Mesenchymal stem cell (in vitro differentiated cells and primary cell): Measurements from ENCODE around the gene HOMER2.
A peak's percentile ranks its signal among the peaks of the same experiment; 100 is the strongest.

Experiments used
- DNase-seq: peaks from one replicate; pipeline ENCODE4 v3.0.0-alpha.2; 2013
- H2AFZ ChIP-seq: one replicate; pipeline ENCODE4 v1.6.1; 2013; ENCODE audit warnings: low read depth, mild to moderate bottlenecking, control low read depth, inconsistent platforms, low read length, moderate library complexity
- H2AK5ac ChIP-seq: 2 replicates; pipeline ENCODE4 v1.6.1; 2013; ENCODE audit warnings: low read length, moderate library complexity, mild to moderate bottlenecking, inconsistent platforms; ENCODE audit not compliant: severe bottlenecking
- H2BK120ac ChIP-seq: one replicate; pipeline ENCODE4 v1.6.1; 2013; ENCODE audit warnings: low read depth, mild to moderate bottlenecking, inconsistent platforms, low read length, moderate library complexity
- H2BK12ac ChIP-seq, 2 experiments: one replicate each; pipeline ENCODE4 v1.6.1; 2013; ENCODE audit warnings: inconsistent platforms in 2 of 2, low read length in 2 of 2, mild to moderate bottlenecking in 2 of 2, moderate library complexity in 2 of 2, control low read depth in 1 of 2
- H2BK15ac ChIP-seq: one replicate; pipeline ENCODE4 v1.6.1; 2013; ENCODE audit warnings: mild to moderate bottlenecking, low read depth, inconsistent platforms; ENCODE audit not compliant: poor library complexity, severe bottlenecking
- H2BK5ac ChIP-seq: 2 replicates; pipeline ENCODE4 v1.6.1; 2013; ENCODE audit warnings: low read depth, mild to moderate bottlenecking, low read length, control low read depth, inconsistent platforms; ENCODE audit not compliant: poor library complexity, severe bottlenecking
- H3K14ac ChIP-seq, 2 experiments: one replicate each; pipeline ENCODE4 v1.6.1; 2013; ENCODE audit warnings: inconsistent platforms in 2 of 2, low read length in 2 of 2, control low read depth in 1 of 2, mild to moderate bottlenecking in 1 of 2, moderate library complexity in 1 of 2
- H3K18ac ChIP-seq, 2 experiments: one replicate each; pipeline ENCODE4 v1.6.1; 2013; ENCODE audit warnings: inconsistent platforms in 2 of 2, low read length in 2 of 2, control low read depth in 1 of 2, low read depth in 1 of 2, mild to moderate bottlenecking in 1 of 2
- H3K23ac ChIP-seq, 2 experiments: one replicate each; pipeline ENCODE4 v1.6.1; 2013; ENCODE audit warnings: inconsistent platforms in 2 of 2, low read length in 2 of 2, mild to moderate bottlenecking in 2 of 2, moderate library complexity in 2 of 2, control low read depth in 1 of 2
- H3K27ac ChIP-seq: 2 replicates; pipeline ENCODE4 v1.5.1; 2013; ENCODE audit warnings: mild to moderate bottlenecking, moderate library complexity, low read length, control low read depth, inconsistent platforms; ENCODE audit not compliant: poor library complexity, severe bottlenecking
- H3K27me3 ChIP-seq, 2 experiments: 2 replicates each; pipeline versions ENCODE4 v1.6.1 to v1.7.0; 2013; ENCODE audit warnings: low read length in 2 of 2, mild to moderate bottlenecking in 2 of 2, moderate library complexity in 2 of 2, control low read depth in 1 of 2, inconsistent platforms in 1 of 2; ENCODE audit not compliant: control insufficient read depth in 1 of 2, insufficient read depth in 1 of 2
- H3K36me3 ChIP-seq, 2 experiments: 2 replicates each; pipeline versions ENCODE4 v1.6.1 to v1.7.0; 2013; ENCODE audit warnings: low read length in 2 of 2, control low read depth in 1 of 2, inconsistent platforms in 1 of 2, low read depth in 1 of 2, mild to moderate bottlenecking in 1 of 2; ENCODE audit not compliant: insufficient read depth in 2 of 2, control insufficient read depth in 1 of 2
- H3K4ac ChIP-seq, 2 experiments: one replicate each; pipeline ENCODE4 v1.6.1; 2013; ENCODE audit warnings: inconsistent platforms in 2 of 2, low read length in 2 of 2, mild to moderate bottlenecking in 2 of 2, moderate library complexity in 2 of 2, control low read depth in 1 of 2, low read depth in 1 of 2
- H3K4me1 ChIP-seq: 2 replicates; pipeline ENCODE4 v1.6.1; 2013; ENCODE audit warnings: low read depth, low read length, control low read depth; ENCODE audit not compliant: control insufficient read depth, insufficient read depth
- H3K4me2 ChIP-seq: 2 replicates; pipeline ENCODE4 v1.6.1; 2013; ENCODE audit warnings: low read length, mild to moderate bottlenecking, inconsistent platforms; ENCODE audit not compliant: poor library complexity, severe bottlenecking
- H3K4me3 ChIP-seq, 2 experiments: 2 replicates each; pipeline versions ENCODE4 v1.5.1 to v1.7.0; 2013; ENCODE audit warnings: low read length in 2 of 2, mild to moderate bottlenecking in 2 of 2, control low read depth in 1 of 2, low read depth in 1 of 2; ENCODE audit not compliant: insufficient read depth in 1 of 2
- H3K79me1 ChIP-seq: replicated peaks from 2 replicates; pipeline ENCODE4 v1.6.1; 2013; ENCODE audit warnings: mild to moderate bottlenecking, control low read depth, low read length, inconsistent platforms; ENCODE audit not compliant: poor library complexity, severe bottlenecking
- H3K9ac ChIP-seq: 2 replicates; pipeline ENCODE4 v1.7.0; 2013; ENCODE audit warnings: mild to moderate bottlenecking, low read length, moderate library complexity
- H3K9me3 ChIP-seq: 2 replicates; pipeline ENCODE4 v1.7.0; 2013; ENCODE audit warnings: mild to moderate bottlenecking, low read length; ENCODE audit not compliant: control insufficient read depth
- H4K8ac ChIP-seq: one replicate; pipeline ENCODE4 v1.6.1; 2013; ENCODE audit warnings: inconsistent platforms, mild to moderate bottlenecking, low read length, moderate library complexity
- H4K91ac ChIP-seq: one replicate; pipeline ENCODE4 v1.6.1; 2013; ENCODE audit warnings: mild to moderate bottlenecking, low read length, inconsistent platforms
- WGBS: methylation state at CpG from one replicate; pipeline ENCODE4 v1.1.7; 2013; ENCODE audit warnings: mixed read lengths; 5-methylcytosine and 5-hydroxymethylcytosine counted together

HOMER2 gene

GRCh38 chr15:82916161-82916952 is 36.2 kb downstream of the HOMER2 start:
- no peak overlapping the region for H3K4ac ChIP-seq
- no peaks in the 10 kb centered on the region for H3K36me3 ChIP-seq
- no peak overlapping the region for H3K4me2 ChIP-seq
- no peak for DNase-seq
- no peak overlapping the region for H4K91ac ChIP-seq
- no peak overlapping the region for H3K9ac ChIP-seq
- no peak overlapping the region for H2BK120ac ChIP-seq
- H2BK5ac ChIP-seq: no peak overlapping the region
- H2AK5ac ChIP-seq: no peak overlapping the region
- no peak overlapping the region for H3K27ac ChIP-seq
- no peaks in the 10 kb centered on the region for H3K79me1 ChIP-seq
- 83% methylated on average over 10 of the region's 13 CpGs for WGBS
- H2BK15ac ChIP-seq: no peak overlapping the region
- H3K4me3 ChIP-seq: no peak overlapping the region
- H3K4me1 ChIP-seq: no peaks in the 10 kb centered on the region
- no peak overlapping the region for H2BK12ac ChIP-seq
- H2AFZ ChIP-seq: no peak overlapping the region
- no peak overlapping the region for H3K14ac ChIP-seq
- H3K23ac ChIP-seq: no peak overlapping the region
- no peak overlapping the region for H3K18ac ChIP-seq
- no peak overlapping the region for H4K8ac ChIP-seq
- peaks cover 0 to 14% of the 10 kb centered on the region in 2 experiments for H3K27me3 ChIP-seq
- no peaks in the 10 kb centered on the region for H3K9me3 ChIP-seq

GRCh38 chr15:82914396-82914795 is 38.1 kb downstream of the HOMER2 start:
- Histone ChIP-seq H2BK120ac (no peak overlapping the region), H2BK5ac (no peak overlapping the region), H3K14ac (no peak overlapping the region), H3K4me2 (no peak overlapping the region), H3K27ac (no peak overlapping the region), H3K4me1 (no peaks in the 10 kb centered on the region), H3K79me1 (no peaks in the 10 kb centered on the region), H3K27me3 (peaks cover 0 to 6% of the 10 kb centered on the region in 2 experiments), H4K91ac (no peak overlapping the region), H2AFZ (no peak overlapping the region), H3K4ac (no peak overlapping the region), H3K23ac (no peak overlapping the region), H3K18ac (no peak overlapping the region), H2BK12ac (no peak overlapping the region), H2BK15ac (no peak overlapping the region), H3K4me3 (no peak overlapping the region), H3K9me3 (peaks cover 4% of the 10 kb centered on the region), H3K9ac (no peak overlapping the region), H2AK5ac (no peak overlapping the region), H3K36me3 (no peaks in the 10 kb centered on the region), H4K8ac (no peak overlapping the region)
- no peak for DNase-seq
- WGBS: 78% methylated on average over 1 of the region's 2 CpGs

- no peak overlapping the region for H3K9ac ChIP-seq
- no peaks in the 10 kb centered on the region for H3K4me1 ChIP-seq
- no peak overlapping the region for H2AK5ac ChIP-seq
- H3K27ac ChIP-seq: no peak overlapping the region
- no peak overlapping the region for H2BK120ac ChIP-seq
- no peaks in the 10 kb centered on the region for H3K27me3 ChIP-seq
- H2BK5ac ChIP-seq: no peak overlapping the region
- no peaks in the 10 kb centered on the region for H3K36me3 ChIP-seq
- H3K18ac ChIP-seq: no peak overlapping the region
- no peak overlapping the region for H3K4ac ChIP-seq
- H3K4me2 ChIP-seq: no peak overlapping the region
- no peak overlapping the region for H2AFZ ChIP-seq
- peaks cover 15% of the 10 kb centered on the region for H3K9me3 ChIP-seq
- H3K4me3 ChIP-seq: no peak overlapping the region
- no peaks in the 10 kb centered on the region for H3K79me1 ChIP-seq
- no peak overlapping the region for H4K91ac ChIP-seq
- H3K23ac ChIP-seq: no peak overlapping the region
- H4K8ac ChIP-seq: no peak overlapping the region
- H2BK15ac ChIP-seq: no peak overlapping the region
- WGBS: 77% methylated on average over 4 of the region's 4 CpGs
- H2BK12ac ChIP-seq: no peak overlapping the region
- no peak for DNase-seq
- no peak overlapping the region for H3K14ac ChIP-seq
Measured at GRCh38 chr15:82911458-82911857, 41.1 kb downstream of the HOMER2 start.

GRCh38 chr15:82910721-82911120 is 41.8 kb downstream of the HOMER2 start:
- Histone ChIP-seq H3K9me3 (peaks cover 15% of the 10 kb centered on the region), H4K91ac (no peak overlapping the region), H4K8ac (no peak overlapping the region), H3K4me2 (no peak overlapping the region), H2BK5ac (no peak overlapping the region), H2AK5ac (no peak overlapping the region), H3K23ac (no peak overlapping the region), H3K4me1 (no peaks in the 10 kb centered on the region), H3K79me1 (no peaks in the 10 kb centered on the region), H2AFZ (no peak overlapping the region), H3K36me3 (no peaks in the 10 kb centered on the region), H3K4ac (no peak overlapping the region), H2BK120ac (no peak overlapping the region), H3K14ac (peak overlapping the region in 1 of 2 experiments; percentile 15), H3K27me3 (no peaks in the 10 kb centered on the region), H3K9ac (no peak overlapping the region), H3K27ac (no peak overlapping the region), H2BK15ac (no peak overlapping the region), H3K4me3 (no peak overlapping the region), H2BK12ac (no peak overlapping the region), H3K18ac (no peak overlapping the region)
- WGBS: 25% methylated on average over 3 of the region's 4 CpGs
- no peak for DNase-seq
